ENCODE data around the gene PANK3.
A peak's percentile ranks its signal among the peaks of the same experiment; 100 is the strongest.
"Not testable (repeated sequence)": the region's sequence is repeated elsewhere in the genome, so short reads cannot be mapped to it uniquely, and the experiment has no call there.

PANK3 gene

DNA sequence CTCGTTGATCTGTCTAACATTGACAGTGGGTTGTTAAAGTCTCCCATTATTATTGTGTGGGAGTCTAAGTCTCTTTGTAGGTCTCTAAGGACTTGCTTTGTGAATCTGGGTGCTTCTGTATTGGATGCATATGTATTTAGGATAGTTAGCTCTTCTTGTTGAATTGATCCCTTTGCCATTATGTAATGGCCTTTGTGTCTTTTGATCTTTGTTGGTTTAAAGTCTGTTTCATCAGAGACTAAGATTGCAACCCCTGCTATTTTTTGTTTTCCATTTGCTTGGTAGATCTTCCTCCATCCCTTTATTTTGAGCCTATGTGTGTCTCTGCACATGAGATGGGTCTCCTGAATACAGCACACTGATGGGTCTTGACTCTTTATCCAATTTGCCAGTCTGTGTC, 17.0 kb upstream of the PANK3 start:
- not testable (repeated sequence) for DNase-seq (ENCODE audit: low read depth in 2 of 2, low spot score in 1 of 2)

DNA sequence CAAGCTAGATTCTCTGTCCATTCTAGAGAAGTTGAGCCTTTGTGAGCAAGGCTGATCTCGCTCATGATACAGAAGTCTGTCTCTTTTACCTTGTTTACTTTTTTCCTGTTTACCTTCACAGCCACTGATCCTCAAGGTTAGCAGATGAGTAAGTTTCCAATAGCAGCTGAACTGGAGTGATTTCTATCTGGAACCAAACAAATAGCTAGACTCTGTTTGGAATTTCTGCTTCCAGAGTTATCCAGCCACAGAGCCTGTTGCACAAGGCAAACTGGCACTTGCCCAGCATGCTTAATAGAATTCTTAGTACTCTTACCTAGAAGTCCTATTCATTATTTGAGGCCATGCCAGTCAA, 12.8 kb upstream of the PANK3 start:
- no peak for DNase-seq (ENCODE audit: low read depth in 2 of 2, low spot score in 1 of 2)

DNA sequence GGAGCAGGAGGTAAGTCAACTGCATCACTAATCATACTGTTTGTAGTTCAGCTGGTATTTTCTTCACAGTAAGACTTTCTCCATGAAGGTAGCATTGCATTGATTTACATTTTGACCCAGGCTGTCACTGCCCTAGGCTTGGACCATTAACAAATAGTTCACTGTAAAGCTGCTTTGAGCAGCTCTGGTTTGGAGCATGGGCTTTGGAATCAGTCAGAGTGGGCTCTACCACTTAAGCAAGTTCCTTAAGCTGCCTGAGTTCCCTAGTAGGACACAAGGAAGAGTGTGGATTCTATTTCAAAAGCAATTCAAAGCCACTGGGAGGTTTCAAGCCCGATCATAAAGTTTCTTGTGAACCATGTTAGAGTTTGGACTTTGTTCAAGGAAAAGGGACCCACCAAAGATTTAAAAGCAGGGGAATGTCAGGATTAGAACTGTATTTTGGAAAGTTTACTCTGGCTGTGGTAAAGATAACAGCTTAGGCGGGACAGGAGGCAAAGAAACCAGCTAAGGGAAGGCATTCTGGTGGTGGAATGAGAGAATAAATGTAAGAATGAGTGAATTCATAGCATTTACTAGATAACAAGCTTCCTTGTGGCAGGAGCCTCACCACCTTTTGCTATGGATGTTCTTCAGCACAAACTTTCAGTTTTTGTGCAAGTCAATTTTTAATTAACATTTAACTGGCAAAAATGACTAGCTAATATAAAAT, 12.3 kb upstream of the PANK3 start:
- DNase-seq (ENCODE audit: low read depth in 2 of 2, low spot score in 1 of 2), result no peak

DNA sequence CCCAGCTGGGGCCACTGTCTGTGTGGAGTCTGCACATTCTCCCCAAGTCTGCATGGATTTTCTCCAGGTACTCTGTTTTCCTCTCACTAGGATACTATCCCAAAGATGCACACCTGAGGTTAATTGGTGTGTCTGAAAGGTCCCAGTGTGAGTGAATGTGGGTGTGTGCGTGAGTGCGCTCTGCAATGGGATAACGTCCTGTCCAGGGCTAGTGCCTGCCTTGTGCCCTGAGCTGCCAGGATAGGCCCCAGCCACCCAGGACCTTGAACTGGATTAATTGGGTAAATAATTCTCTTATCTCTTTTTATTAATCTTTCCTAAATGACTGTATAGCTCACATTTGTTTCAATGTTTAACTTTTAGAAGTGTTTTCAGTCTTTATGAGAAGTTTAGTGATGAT, 11.5 kb upstream of the PANK3 start:
- no peak for DNase-seq (ENCODE audit: low read depth in 2 of 2, low spot score in 1 of 2)

DNA sequence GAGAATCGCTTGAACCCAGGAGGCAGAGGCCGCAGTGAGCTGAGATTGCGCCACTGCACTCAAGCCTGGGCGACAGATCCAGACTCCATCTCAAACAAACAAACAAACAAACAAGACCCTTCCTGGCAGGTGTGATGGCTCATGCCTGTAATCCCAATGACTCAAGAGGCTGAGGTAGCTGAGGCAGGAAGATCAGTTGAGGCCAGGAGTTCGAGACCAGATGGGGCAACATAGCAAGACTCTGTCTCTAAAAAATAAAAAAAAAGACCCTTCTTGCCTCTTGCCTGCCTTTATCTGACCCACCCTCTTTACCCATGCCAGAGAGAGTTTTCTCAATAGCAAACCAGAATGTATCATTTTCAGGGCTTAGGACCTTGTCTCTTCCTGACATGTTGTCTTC, 8.8 kb upstream of the PANK3 start:
- no peak for DNase-seq (ENCODE audit: low read depth in 2 of 2, low spot score in 1 of 2)

DNA sequence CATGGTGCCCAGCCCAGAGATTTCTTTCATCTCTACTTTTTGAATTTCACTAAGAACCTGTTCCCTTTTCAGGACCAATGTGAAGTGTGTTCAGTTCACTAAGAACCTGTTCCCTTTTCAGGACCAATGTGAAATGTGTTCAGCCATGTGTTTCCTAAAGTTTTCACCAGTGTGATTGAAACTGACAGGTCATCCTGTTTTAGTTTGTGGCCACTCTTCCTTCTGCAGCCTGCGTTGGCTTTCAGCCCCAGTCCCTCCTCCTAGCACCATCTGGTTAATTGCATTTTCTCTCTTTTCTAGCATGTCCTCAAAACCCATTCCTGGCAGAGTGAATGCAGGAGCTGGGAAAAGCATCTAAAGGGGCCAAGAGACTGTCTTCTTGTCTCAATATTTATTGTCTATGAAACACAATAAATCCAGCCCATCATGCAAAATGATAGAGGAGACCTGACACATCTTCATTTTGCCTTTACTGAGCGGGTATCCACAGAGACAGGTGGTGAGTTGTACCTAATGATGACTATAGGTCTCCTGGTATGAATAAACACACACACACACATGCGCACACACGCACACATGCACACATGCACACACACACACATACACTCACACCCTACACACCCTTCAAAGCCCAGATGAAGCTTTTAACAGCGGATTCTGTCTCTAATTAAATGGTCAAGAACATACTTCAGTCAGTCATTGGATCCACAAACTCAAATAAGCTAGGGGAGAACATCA, 6.1 kb upstream of the PANK3 start:
- no peak for DNase-seq (ENCODE audit: low read depth in 2 of 2, low spot score in 1 of 2)

DNA sequence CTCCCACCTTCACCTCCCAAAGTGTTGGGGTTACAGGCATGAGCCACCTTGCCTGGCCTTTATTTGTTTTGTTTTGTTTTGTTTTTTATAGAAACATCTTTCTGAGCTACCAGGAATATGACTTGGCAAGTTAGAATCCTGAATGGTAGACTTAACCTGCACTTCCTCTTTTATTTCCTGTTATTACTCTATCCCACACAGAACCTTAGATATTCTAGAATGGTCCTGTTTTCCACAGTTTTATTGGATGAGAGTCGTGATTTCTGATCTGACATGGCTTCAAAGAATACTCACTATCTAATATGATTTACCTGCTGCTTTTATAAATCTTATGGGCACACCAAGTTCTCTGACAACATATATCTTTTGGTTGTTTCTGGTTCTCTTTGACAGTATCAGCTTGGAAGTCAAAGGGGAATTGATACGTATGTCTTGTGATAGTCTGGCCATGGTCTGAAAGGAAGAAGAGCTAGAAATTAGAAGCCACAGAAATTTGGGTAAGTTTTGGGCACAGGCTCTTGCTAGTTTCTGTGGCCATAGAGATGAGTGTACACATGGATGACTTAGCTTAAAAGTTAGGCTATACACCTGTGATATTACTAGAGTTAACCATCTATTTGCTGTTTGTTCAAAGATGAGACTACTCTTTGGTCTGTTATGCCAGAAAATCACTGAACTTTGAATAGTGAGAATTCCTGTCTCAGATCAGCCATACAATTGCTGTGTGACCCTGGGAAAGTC, 4.7 kb upstream of the PANK3 start:
- DNase-seq (ENCODE audit: low read depth in 2 of 2, low spot score in 1 of 2), result no peak

DNA sequence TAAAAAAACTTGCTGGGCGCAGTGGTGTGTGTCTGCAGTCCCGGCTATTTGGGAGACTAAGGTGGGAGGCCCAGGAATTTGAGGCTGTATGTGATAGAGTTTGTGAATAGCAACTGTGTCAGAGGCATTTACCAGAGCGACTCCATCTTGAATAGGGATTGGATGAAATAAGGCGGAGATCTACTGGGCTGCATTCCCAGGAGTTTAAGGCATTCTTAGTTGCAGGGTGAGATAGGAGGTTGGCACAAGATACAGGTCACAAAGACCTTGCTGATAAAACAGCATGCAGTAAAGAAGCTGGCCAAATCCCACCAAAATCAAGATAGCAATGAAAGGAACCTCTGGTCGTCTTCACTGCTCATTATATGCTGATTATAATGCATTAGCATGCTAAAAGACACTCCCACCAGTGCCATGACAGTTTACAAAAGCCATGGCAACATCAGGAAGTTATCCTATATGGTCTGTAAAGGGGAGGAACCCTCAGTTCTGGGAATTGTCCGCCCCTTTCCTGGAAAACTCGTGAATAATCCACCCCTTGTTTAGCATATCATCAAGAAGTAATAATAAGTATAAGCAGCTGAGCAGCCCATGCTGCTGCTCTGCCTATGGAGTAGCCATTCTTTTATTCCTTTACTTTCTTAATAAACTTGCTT, 1.8 kb upstream of the PANK3 start:
- DNase-seq (ENCODE audit: low read depth in 2 of 2, low spot score in 1 of 2), result not testable (repeated sequence)

DNA sequence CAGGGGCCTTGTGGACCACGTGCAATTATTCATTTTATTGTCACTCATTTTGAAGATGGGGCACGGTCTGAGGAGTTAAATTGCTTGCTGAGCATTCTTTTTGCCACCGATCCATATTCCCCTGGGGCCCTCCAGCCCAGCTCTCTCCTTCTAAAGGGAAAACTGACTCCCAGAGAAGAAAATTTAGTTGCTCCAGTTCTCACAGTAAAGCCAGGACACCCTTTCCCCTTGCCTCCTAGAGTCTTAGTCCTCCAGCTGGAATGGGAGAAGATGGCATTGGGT, 1.0 kb upstream of the PANK3 start:
- DNase-seq (ENCODE audit: low read depth in 2 of 2, low spot score in 1 of 2), result no peak

DNA sequence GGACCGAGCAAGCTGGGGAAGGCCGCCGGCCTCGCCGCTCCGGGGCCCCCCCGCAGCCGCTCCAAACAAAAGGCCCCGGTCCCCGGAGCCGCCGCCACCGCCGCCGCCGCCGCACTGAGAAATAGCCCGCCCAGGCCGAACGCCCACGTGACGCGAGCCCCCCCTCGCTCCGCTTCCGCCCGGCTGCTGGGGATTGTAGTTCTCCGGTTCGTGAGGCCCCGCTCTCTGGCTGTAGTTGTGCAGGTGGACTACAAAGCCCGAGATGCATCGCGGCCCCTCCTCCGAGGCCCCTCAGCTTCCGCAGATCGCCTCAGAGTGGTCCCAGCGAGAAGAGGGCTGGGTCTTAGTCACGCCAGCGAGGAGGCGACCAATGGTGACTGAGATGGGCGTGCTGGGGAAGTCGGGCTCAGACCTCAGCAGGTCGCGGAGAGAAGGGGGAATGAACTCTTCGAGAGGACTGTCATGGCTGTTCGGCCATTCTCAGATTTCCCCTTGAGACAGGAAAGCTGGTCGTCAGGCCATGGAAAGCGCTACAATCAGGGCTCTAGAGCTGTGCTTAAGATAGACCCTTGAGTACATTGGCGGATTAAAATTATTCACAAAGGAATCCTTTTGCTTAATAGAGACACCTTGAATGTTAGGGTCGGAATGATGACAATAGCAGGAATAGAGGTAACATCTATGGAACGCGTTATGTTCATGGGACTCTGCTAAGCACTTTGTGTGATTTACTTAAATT, 489 bp upstream of the PANK3 start:
- DNase-seq (ENCODE audit: low read depth in 2 of 2, low spot score in 1 of 2), result peak; percentile 92 to 96

DNA sequence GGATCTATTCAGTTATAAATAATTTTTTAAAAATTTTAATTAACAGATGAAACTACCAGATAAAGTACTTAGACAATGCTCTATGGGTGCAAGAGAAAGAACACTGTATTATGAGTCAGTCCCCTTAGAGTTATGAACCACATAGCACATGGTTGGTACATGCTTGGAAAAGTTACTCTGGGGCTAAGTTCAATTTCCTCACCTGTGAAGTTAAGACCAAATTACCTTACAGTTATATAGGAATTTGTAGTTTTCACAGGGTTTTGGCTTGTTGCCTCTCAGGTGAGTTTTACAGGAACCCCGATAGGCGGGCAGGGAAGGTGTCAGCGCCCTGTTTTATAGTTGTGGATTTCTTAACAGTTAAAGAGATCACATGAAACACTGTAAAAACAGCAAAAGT, 1.2 kb downstream of the PANK3 start:
- DNase-seq (ENCODE audit: low read depth in 2 of 2, low spot score in 1 of 2), result no peak

DNA sequence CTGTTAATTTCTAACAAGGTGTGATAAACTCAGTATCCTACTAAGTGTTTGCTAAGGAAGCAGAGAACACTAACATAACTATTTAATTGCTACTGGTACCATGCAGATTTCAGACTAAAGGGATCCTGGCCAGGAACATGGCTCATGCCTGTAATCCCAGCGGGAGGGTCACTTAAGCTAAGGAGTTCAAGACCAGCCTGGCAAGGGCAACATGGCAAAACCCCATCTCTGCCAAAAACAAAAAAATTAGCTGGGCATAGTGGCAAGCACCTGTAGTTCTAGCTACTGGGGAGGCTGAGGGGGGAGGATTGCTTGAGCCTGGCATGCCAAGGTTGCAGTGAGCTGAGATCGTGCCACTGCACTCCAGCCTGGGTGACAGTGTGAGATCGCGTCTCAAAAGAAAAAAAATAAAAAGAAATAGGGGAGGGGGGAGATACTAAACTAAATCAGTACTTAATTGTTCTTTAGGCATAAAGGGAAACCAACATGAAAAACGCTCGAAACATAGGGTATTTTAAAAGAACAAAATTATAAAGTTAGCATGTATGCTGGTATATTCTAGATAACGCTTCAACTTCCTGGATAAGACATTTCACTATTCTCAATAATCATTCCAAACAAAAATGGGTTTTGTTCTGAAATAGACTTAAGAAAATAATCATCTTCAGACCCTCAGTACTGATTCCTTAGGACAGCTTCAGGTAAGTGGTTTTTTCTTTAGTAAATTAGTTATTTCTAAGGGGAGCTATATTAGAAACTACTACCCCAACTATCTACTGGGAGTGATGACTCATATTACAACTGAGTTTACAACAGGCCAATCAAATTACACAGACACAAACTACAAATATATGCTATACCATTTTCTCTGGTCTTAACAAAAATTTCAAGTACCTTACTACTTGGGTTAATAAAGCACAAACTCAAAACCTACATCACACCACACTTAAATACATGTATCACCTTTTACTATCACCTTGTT, 3.5 kb downstream of the PANK3 start:
- DNase-seq (ENCODE audit: low read depth in 2 of 2, low spot score in 1 of 2), result no peak

DNA sequence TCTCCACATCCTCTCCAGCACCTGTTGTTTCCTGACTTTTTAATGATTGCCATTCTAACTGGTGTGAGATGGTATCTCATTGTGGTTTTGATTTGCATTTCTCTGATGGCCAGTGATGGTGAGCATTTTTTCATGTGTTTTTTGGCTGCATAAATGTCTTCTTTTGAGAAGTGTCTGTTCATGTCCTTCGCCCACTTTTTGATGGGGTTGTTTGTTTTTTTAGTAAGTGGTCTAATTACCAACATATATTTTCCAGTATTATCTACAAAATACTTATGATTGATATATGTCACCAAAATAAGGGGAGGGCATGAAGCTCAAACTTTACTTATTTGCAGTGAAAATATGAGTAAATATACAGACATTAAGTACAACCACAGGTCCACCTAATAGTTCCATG, 5.0 kb downstream of the PANK3 start:
- not testable (repeated sequence) for DNase-seq (ENCODE audit: low read depth in 2 of 2, low spot score in 1 of 2)

DNA sequence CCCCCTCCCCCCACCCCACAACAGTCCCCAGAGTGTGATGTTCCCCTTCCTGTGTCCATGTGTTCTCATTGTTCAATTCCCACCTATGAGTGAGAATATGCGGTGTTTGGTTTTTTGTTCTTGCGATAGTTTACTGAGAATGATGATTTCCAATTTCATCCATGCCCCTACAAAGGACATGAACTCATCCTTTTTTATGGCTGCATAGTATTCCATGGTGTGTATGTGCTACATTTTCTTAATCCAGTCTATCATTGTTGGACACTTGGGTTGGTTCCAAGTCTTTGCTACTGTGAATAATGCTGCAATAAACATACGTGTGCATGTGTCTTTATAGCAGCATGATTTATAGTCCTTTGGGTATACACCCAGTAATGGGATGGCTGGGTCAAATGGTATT, 5.5 kb downstream of the PANK3 start:
- not testable (repeated sequence) for DNase-seq (ENCODE audit: low read depth in 2 of 2, low spot score in 1 of 2)

DNA sequence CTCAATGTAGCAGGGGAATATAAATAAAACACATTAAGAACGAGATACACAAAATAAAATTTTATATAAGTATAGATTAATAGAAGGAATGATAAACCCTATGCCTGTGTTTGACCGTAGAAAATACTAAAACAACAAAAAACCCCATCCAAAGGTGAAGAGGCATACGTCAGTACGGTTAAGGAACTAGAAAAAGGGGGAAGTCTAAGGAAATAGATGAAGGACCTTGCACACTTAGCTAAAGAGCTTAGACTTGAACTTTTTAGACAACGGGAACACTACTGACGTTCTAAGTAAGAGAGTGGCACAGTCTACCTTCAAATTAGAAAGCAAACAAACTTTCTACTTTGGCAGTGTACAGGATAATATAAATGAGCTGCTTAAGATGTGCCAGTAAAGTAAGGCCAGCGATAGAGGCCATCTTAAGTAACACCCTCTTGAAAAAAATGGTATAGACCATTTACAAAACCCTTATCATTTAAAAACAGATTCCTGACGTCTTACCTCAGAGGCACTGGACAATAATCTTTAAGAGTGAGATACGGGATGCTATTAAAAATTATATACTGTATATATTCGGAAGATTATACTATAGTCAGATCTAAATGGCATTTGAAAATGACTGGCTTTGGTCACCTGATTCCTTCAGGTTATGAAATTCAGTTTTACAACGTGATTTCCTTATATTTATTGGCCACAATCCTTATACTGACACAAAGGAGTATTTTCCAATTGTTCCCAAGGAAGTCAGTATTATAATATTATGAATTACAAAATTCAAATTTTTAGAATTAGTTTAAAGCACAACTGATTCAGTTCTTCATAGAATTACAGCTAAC, 8.5 kb downstream of the PANK3 start:
- DNase-seq (ENCODE audit: low read depth in 2 of 2, low spot score in 1 of 2), result no peak

DNA sequence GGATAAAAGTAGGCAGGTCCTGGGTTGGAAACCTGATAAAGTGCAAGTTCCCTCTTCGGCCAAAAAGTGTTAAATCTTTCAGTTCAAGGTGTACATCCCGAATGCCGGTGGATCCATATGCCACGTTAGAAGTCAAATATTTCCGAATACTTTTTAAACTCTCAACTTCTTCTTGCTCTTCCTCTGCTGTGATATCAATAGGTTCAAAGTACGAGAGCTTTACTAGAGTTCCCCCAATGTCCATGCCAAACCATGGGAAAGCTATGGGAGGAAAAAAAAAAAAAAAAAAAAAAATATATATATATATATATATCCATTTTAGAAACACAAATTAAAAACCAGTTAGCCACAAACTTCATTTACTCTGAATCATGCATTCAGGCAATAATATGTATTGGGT, 10.4 kb downstream of the PANK3 start:
- DNase-seq (ENCODE audit: low read depth in 2 of 2, low spot score in 1 of 2), result no peak

DNA sequence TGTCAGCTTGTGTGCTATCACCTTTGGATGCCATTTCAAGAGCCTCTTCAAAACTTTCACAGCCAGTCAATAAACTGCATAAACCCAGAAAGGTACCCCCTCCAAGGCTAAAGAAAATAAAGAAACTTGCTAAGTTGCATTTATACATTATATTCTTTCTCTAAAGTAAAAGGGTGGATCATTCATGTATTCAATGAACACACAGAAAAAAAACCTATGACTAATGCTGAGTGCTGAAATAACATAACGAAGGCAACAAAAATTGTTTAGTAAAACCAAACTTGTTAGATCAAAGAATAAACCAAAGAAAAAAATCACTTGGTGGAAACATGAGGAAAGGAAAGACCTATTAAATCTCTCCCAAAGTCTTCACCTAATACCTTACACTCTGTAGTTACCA, 15.2 kb downstream of the PANK3 start:
- no peak for DNase-seq (ENCODE audit: low read depth in 2 of 2, low spot score in 1 of 2)

DNA sequence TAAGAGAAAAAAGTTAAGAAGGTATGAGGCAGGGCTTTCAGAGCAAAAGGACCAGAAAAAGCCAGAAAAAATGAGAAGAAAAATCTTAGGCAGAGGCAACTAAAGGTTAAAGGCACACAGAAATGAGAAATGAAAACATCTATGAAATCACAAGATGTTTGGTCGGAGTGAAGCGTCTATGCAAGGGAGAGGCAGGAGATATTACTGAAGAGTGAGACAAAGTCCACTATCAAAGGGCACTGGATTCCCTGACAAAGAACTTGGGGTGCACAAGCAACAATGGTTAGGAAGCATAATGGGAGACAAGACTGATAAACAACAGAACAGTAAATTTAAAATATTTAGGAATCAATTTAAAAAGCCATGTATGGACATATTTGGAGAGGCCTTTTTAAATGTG, 16.9 kb downstream of the PANK3 start:
- DNase-seq (ENCODE audit: low read depth in 2 of 2, low spot score in 1 of 2), result no peak

DNA sequence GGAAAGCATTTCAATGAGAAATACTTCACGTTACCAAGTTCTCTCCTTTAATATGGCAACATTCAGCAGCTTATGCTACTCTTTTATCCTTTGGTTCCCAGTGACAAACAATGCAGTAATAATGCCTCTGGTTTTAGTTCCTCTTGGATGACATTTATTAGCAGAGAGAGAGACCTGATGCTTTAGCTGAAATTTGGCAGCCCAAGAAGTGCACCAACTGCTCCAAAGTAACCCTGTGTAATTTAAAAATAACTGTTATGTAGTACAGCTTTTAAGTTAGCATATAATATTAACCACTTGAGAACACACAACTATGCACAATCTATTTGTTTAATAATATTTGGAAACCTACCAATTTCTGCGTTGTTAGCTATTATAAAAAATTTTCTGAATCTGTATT, 21.8 kb downstream of the PANK3 start:
- DNase-seq (ENCODE audit: low read depth in 2 of 2, low spot score in 1 of 2), result no peak

All from stimulated activated CD8-positive, alpha-beta memory T cell treated with anti-CD3 and anti-CD28 coated beads, Interleukin-4, amount 100 ng/mL, for 4 hours (primary cell).